Ishikawa (cell line): Measurements from ENCODE around the gene CTSL.

Source experiments
- CEBPB ChIP-seq: IDR thresholded peaks from 2 replicates; pipeline ENCODE4 v1.6.1; 2012
- CREB1 ChIP-seq: IDR thresholded peaks from 2 replicates; pipeline ENCODE4 v1.6.1; 2012; ENCODE audit warnings: low read depth
- EGR1 ChIP-seq: IDR thresholded peaks from 2 replicates; pipeline ENCODE4 v1.6.1; 2012
- EP300 ChIP-seq: IDR thresholded peaks from 2 replicates; pipeline ENCODE4 v1.6.1; 2012; ENCODE audit warnings: borderline replicate concordance
- FOXM1 ChIP-seq: IDR thresholded peaks from 2 replicates; pipeline ENCODE4 v1.6.1; 2012; ENCODE audit warnings: low read depth, borderline replicate concordance
- MAX ChIP-seq: IDR thresholded peaks from 2 replicates; pipeline ENCODE4 v1.6.1; 2012
- NFIC ChIP-seq: IDR thresholded peaks from 2 replicates; pipeline ENCODE4 v1.6.1; 2012
- RAD21 ChIP-seq: IDR thresholded peaks from 2 replicates; pipeline ENCODE4 v1.6.1; 2012; ENCODE audit warnings: low read depth
- REST ChIP-seq: IDR thresholded peaks from 2 replicates; pipeline ENCODE4 v1.6.1; 2012; ENCODE audit warnings: low read depth, mild to moderate bottlenecking
- TAF1 ChIP-seq: IDR thresholded peaks from 2 replicates; pipeline ENCODE4 v1.6.1; 2012; ENCODE audit warnings: low read depth, mild to moderate bottlenecking
- TCF12 ChIP-seq: IDR thresholded peaks from 2 replicates; pipeline ENCODE4 v1.6.1; 2012; ENCODE audit warnings: low read depth
- TEAD4 ChIP-seq: IDR thresholded peaks from 2 replicates; pipeline ENCODE4 v1.6.1; 2012
- USF1 ChIP-seq: IDR thresholded peaks from 2 replicates; pipeline ENCODE4 v1.6.1; 2012
- YY1 ChIP-seq: IDR thresholded peaks from 2 replicates; pipeline ENCODE4 v1.6.1; 2012; ENCODE audit warnings: low read depth
- ZBTB7A ChIP-seq: IDR thresholded peaks from 2 replicates; pipeline ENCODE4 v1.6.1; 2012; ENCODE audit warnings: low read depth

CTSL gene

GRCh38 chr9:87748881-87749280 is 23.0 kb downstream of the CTSL start:
- no peak for TF ChIP-seq USF1
- TF ChIP-seq TEAD4: no peak
- no peak for TF ChIP-seq MAX
- no peak for TF ChIP-seq REST
- TF ChIP-seq EP300: no peak
- TF ChIP-seq TCF12: no peak
- no peak for TF ChIP-seq YY1
- no peak for TF ChIP-seq RAD21
- TF ChIP-seq NFIC: no peak
- no peak for TF ChIP-seq CREB1
- TF ChIP-seq FOXM1: no peak
- no peak for TF ChIP-seq EGR1
- no peak for TF ChIP-seq ZBTB7A
- no peak for TF ChIP-seq TAF1
- TF ChIP-seq CEBPB: no peak

- TF ChIP-seq EGR1: no peak
- TF ChIP-seq TEAD4: no peak
- TF ChIP-seq NFIC: no peak
- no peak for TF ChIP-seq YY1
- TF ChIP-seq MAX: no peak
- TF ChIP-seq USF1: no peak
- no peak for TF ChIP-seq FOXM1
- TF ChIP-seq CREB1: no peak
- TF ChIP-seq REST: no peak
- TF ChIP-seq TAF1: no peak
- no peak for TF ChIP-seq TCF12
- TF ChIP-seq CEBPB: no peak
- TF ChIP-seq RAD21: no peak
- no peak for TF ChIP-seq ZBTB7A
- TF ChIP-seq EP300: no peak
Observed at GRCh38 chr9:87749335-87750035, 23.6 kb downstream of the CTSL start.

- TF ChIP-seq TEAD4 (no peak), CEBPB (no peak), CREB1 (no peak), EP300 (no peak), ZBTB7A (no peak), USF1 (no peak), REST (no peak), TCF12 (no peak), YY1 (no peak), EGR1 (no peak), FOXM1 (no peak), NFIC (no peak), TAF1 (no peak), RAD21 (no peak), MAX (no peak)
Observed at GRCh38 chr9:87750726-87751125, 24.8 kb downstream of the CTSL start.

GRCh38 chr9:87751423-87751822 is 25.5 kb downstream of the CTSL start:
- TF ChIP-seq CREB1 (no peak), USF1 (no peak), YY1 (no peak), ZBTB7A (no peak), CEBPB (no peak), TCF12 (no peak), TAF1 (no peak), REST (no peak), EP300 (no peak), MAX (no peak), NFIC (no peak), RAD21 (no peak), TEAD4 (no peak), FOXM1 (no peak), EGR1 (no peak)
